Skeletal muscle cell (primary cell): ENCODE data around the gene KIAA1958.

Experiments
- DNase-seq: peaks from one replicate; pipeline ENCODE4 v3.0.0-alpha.2; 2010; ENCODE audit warnings: low read depth
- H3K4me3 ChIP-seq: 2 replicates; pipeline ENCODE4 v1.5.1; 2011; ENCODE audit warnings: low read depth, mild to moderate bottlenecking, control low read depth, low read length, moderate library complexity

Gene KIAA1958

GRCh38 chr9:112516769-112517168 lies 30.1 kb downstream of the KIAA1958 start:
- no peak overlapping the region for H3K4me3 ChIP-seq
- no peak for DNase-seq

GRCh38 chr9:112520069-112520468 lies 33.4 kb downstream of the KIAA1958 start:
- DNase-seq, result no peak
- no peak overlapping the region for H3K4me3 ChIP-seq

- no peak overlapping the region for H3K4me3 ChIP-seq
- DNase-seq, result no peak
Observed at GRCh38 chr9:112520656-112521055, 34.0 kb downstream of the KIAA1958 start.

GRCh38 chr9:112526973-112527372 lies 40.3 kb downstream of the KIAA1958 start:
- no peak for DNase-seq
- no peak overlapping the region for H3K4me3 ChIP-seq

GRCh38 chr9:112527959-112528358 lies 41.3 kb downstream of the KIAA1958 start:
- no peak overlapping the region for H3K4me3 ChIP-seq
- no peak for DNase-seq

- DNase-seq, result no peak
Observed at GRCh38 chr9:112529316-112529715, 42.7 kb downstream of the KIAA1958 start.

GRCh38 chr9:112530751-112531205 lies 44.2 kb downstream of the KIAA1958 start:
- H3K4me3 ChIP-seq, result no peak overlapping the region
- no peak for DNase-seq

More at GRCh38 chr9:112529316-112529715, 42.7 kb downstream of the KIAA1958 start:
- no peak overlapping the region for H3K4me3 ChIP-seq

- no peak for DNase-seq
- H3K4me3 ChIP-seq, result no peak overlapping the region
Observed at GRCh38 chr9:112531666-112532282, 45.1 kb downstream of the KIAA1958 start.

GRCh38 chr9:112532427-112532826 lies 45.8 kb downstream of the KIAA1958 start:
- peak; percentile 48 for DNase-seq
- no peak overlapping the region for H3K4me3 ChIP-seq

- H3K4me3 ChIP-seq, result no peak overlapping the region
- DNase-seq, result no peak
Observed at GRCh38 chr9:112533660-112534059, 47.0 kb downstream of the KIAA1958 start.

GRCh38 chr9:112535301-112535700 lies 48.7 kb downstream of the KIAA1958 start:
- DNase-seq, result no peak

GRCh38 chr9:112535811-112536210 lies 49.2 kb downstream of the KIAA1958 start:
- DNase-seq, result no peak
- H3K4me3 ChIP-seq, result no peak overlapping the region

More at GRCh38 chr9:112535301-112535700, 48.7 kb downstream of the KIAA1958 start:
- H3K4me3 ChIP-seq, result no peak overlapping the region

GRCh38 chr9:112537561-112537960 lies 50.9 kb downstream of the KIAA1958 start:
- DNase-seq, result no peak
- H3K4me3 ChIP-seq, result no peak overlapping the region

GRCh38 chr9:112540800-112541199 lies 54.2 kb downstream of the KIAA1958 start:
- no peak for DNase-seq
- H3K4me3 ChIP-seq, result no peak overlapping the region

GRCh38 chr9:112541685-112542084 lies 55.1 kb downstream of the KIAA1958 start:
- no peak overlapping the region for H3K4me3 ChIP-seq
- DNase-seq, result no peak

GRCh38 chr9:112542593-112543292 lies 56.1 kb downstream of the KIAA1958 start:
- H3K4me3 ChIP-seq, result no peak overlapping the region
- DNase-seq, result no peak

GRCh38 chr9:112544477-112544876 lies 57.9 kb downstream of the KIAA1958 start:
- H3K4me3 ChIP-seq, result no peak overlapping the region
- no peak for DNase-seq

GRCh38 chr9:112545237-112545636 lies 58.6 kb downstream of the KIAA1958 start:
- no peak for DNase-seq
- H3K4me3 ChIP-seq, result no peak overlapping the region

GRCh38 chr9:112546149-112547012 lies 59.8 kb downstream of the KIAA1958 start:
- no peak for DNase-seq
- H3K4me3 ChIP-seq, result no peak overlapping the region

- H3K4me3 ChIP-seq, result no peak overlapping the region
- DNase-seq, result no peak
Observed at GRCh38 chr9:112548051-112548440, 61.4 kb downstream of the KIAA1958 start.
